Thyroid gland (tissue), 4 donors: ENCODE data around the gene NOTCH3. TPM values are rescaled to one million over a fixed set of nuclear protein-coding genes. Genes with fewer than 3 reads are reported as not detected.

Experiments used
- DNase-seq, 2 donors: peaks; one replicate each; pipeline ENCODE4 v3.0.0-alpha.2; 2019
- H3K27ac ChIP-seq, 3 donors: fragments of 200-600 bp; sonication (generic); 1 replicate in 2 of 3; 2 replicates in 1 of 3; pipeline ENCODE4 v1.5.1; 2016 to 2019; ENCODE audit warnings: mild to moderate bottlenecking in 1 of 3, moderate library complexity in 1 of 3
- H3K27me3 ChIP-seq: fragments of 200-600 bp; sonication (generic); one replicate; pipeline ENCODE4 v1.5.1; 2019
- H3K36me3 ChIP-seq, 2 donors: fragments of 200-600 bp; sonication (generic); one replicate each; pipeline ENCODE4 v1.5.1; 2016 to 2019
- H3K4me1 ChIP-seq, 2 donors: fragments of 200-600 bp; sonication (generic); one replicate each; pipeline ENCODE4 v1.5.1; 2017 to 2019
- H3K4me3 ChIP-seq, 3 donors: fragments of 200-600 bp; sonication (generic); replicated peaks in 1 of 3; 1 replicate in 2 of 3; 2 replicates in 1 of 3; pipeline ENCODE4 v1.5.1; 2016; ENCODE audit warnings: mild to moderate bottlenecking in 1 of 3
- H3K9me3 ChIP-seq: fragments of 200-600 bp; sonication (generic); one replicate; pipeline ENCODE4 v1.5.1; 2017
- POLR2A ChIP-seq, 2 donors: fragments of 450-650 bp; IDR thresholded peaks; one replicate each; pipeline ENCODE4 v1.6.1; 2017; ENCODE audit warnings: antibody characterized with exemption in 2 of 2, mild to moderate bottlenecking in 2 of 2, moderate library complexity in 1 of 2
- WGBS, 2 donors: methylation state at CpG; one replicate each; pipeline ENCODE4 v1.1.5; 2017; 5-methylcytosine and 5-hydroxymethylcytosine counted together
- intact Hi-C: fragments of 100-400 bp; cut with DNase I; formaldehyde crosslinking; loops from one replicate; pipeline ENCODE4 v1.15.1; 2023
- total RNA-seq, 4 donors: library from RNA; depleted of rRNA; stranded (reverse); fragments of >200 nt; gene quantifications; one replicate each; pipeline ENCODE4 v1.2.3, GENCODE V29; 2016
- TF ChIP-seq, protein P1 (sequence below), 6 experiments: fragments of 200-600 bp in 3 of 6; fragments of 450-650 bp in 3 of 6; sonication (generic) in 3 of 6; IDR thresholded peaks; one replicate each; pipeline ENCODE4 v1.5.1; 2016 to 2019; ENCODE audit warnings: antibody characterized with exemption in 6 of 6, mild to moderate bottlenecking in 2 of 6, inconsistent platforms in 1 of 6, moderate library complexity in 1 of 6

The NOTCH3 gene
- total RNA-seq, 4 donors from 2014 or later: 10.9 to 53.9 (median 20.0) TPM

DNA sequence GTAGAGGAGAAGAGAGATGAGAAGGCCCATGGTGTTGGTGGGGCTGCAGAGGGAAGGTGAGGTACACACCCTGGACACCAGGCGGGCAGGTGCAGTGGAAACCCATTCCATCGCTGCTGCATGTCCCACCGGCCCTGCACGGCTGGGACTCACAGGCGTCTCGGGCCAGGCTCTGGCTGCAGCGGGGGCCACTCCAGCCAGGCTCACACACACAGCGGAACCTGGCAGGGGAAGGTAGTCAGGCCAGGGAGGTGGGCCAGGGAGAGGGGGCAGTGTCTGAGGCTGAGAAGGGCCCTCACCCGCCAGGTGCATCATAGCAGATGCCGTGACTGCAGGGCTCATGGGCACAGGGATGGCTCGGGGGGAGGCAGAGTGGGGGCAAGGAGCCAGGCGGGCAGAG is 15.6 kb downstream of the NOTCH3 start:
- WGBS, 2 donors: 86 to 90% methylated on average over 12 of the region's 12 CpGs

DNA sequence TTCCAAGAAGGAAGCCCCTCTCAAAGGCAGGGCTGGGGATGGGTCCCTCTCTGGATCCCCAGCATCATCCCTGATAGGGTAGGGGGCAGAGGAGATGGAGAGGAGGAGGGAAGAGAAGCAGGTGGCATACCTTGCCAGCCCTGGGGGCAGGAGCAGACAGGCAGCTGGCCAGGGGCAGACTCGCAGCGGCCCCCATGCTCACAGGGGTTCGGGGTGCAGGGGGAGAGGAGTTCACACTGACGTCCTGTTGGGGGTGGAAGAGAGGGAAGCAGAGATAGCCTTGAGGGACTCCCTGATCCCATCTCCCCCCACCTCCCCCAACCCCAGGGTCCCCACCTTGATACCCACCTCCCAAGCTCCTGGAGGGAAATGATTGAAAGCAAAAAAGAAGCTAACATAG is 16.0 kb downstream of the NOTCH3 start:
- WGBS, 2 donors: 83 to 86% methylated on average over 4 of the region's 4 CpGs
- Histone ChIP-seq H3K4me1 (no peaks in the 10 kb centered on the region), H3K4me3 (no peak overlapping the region), H3K9me3 (no peaks in the 10 kb centered on the region), H3K27ac (no peak overlapping the region), H3K36me3 (peaks cover 0 to 3% of the 10 kb centered on the region in 2 donors), H3K27me3 (no peaks in the 10 kb centered on the region)
- DNase-seq: no peak
- TF ChIP-seq, protein P1, sequence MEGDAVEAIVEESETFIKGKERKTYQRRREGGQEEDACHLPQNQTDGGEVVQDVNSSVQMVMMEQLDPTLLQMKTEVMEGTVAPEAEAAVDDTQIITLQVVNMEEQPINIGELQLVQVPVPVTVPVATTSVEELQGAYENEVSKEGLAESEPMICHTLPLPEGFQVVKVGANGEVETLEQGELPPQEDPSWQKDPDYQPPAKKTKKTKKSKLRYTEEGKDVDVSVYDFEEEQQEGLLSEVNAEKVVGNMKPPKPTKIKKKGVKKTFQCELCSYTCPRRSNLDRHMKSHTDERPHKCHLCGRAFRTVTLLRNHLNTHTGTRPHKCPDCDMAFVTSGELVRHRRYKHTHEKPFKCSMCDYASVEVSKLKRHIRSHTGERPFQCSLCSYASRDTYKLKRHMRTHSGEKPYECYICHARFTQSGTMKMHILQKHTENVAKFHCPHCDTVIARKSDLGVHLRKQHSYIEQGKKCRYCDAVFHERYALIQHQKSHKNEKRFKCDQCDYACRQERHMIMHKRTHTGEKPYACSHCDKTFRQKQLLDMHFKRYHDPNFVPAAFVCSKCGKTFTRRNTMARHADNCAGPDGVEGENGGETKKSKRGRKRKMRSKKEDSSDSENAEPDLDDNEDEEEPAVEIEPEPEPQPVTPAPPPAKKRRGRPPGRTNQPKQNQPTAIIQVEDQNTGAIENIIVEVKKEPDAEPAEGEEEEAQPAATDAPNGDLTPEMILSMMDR (IDR thresholded peaks at IDR 0.05): no peak
- no peak for TF ChIP-seq POLR2A (IDR thresholded peaks at IDR 0.05)
- intact Hi-C loops: no loop called here

More for the DNA sequence above, 15.6 kb downstream of the NOTCH3 start:
- Histone ChIP-seq H3K27ac (no peak overlapping the region), H3K9me3 (no peaks in the 10 kb centered on the region), H3K27me3 (no peaks in the 10 kb centered on the region), H3K36me3 (peaks cover 0 to 3% of the 10 kb centered on the region in 2 donors), H3K4me1 (no peaks in the 10 kb centered on the region), H3K4me3 (no peak overlapping the region)
- TF ChIP-seq, protein P1 (IDR thresholded peaks at IDR 0.05): no peak
- no peak for TF ChIP-seq POLR2A (IDR thresholded peaks at IDR 0.05)
- intact Hi-C loops: no loop called here
- no peak for DNase-seq

DNA sequence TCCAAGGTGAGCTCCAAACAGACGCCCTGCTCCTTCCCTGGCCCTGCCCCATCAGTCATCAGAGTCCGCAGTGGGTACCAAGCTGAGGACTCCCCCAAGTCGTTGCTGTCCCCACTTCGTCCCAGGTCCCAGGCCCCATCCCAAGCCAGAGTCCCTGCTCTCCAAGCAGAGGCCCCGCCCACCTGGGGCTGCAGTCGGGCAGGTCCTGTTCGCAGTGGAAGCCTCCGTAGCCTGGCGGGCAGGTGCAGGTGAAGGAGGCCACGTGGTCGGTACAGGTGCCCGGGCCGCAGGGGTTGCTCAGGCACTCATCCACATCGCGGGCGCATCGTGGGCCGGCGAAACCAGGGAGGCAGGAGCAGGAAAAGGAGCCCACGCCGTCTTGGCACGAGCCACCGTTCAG is 19.4 kb downstream of the NOTCH3 start:
- intact Hi-C loops: no loop called here
- H3K27me3 ChIP-seq: no peaks in the 10 kb centered on the region
- DNase-seq: no peak
- WGBS, 2 donors: 81 to 83% methylated on average over 12 to 23 of the region's 23 CpGs
- H3K36me3 ChIP-seq: no peaks in the 10 kb centered on the region
- H3K4me3 ChIP-seq: no peak overlapping the region
- H3K9me3 ChIP-seq: no peaks in the 10 kb centered on the region
- no peak overlapping the region for H3K27ac ChIP-seq
- peaks cover 3 to 6% of the 10 kb centered on the region in 2 donors for H3K4me1 ChIP-seq
- TF ChIP-seq, protein P1 (IDR thresholded peaks at IDR 0.05): no peak
- TF ChIP-seq POLR2A (IDR thresholded peaks at IDR 0.05): no peak

DNA sequence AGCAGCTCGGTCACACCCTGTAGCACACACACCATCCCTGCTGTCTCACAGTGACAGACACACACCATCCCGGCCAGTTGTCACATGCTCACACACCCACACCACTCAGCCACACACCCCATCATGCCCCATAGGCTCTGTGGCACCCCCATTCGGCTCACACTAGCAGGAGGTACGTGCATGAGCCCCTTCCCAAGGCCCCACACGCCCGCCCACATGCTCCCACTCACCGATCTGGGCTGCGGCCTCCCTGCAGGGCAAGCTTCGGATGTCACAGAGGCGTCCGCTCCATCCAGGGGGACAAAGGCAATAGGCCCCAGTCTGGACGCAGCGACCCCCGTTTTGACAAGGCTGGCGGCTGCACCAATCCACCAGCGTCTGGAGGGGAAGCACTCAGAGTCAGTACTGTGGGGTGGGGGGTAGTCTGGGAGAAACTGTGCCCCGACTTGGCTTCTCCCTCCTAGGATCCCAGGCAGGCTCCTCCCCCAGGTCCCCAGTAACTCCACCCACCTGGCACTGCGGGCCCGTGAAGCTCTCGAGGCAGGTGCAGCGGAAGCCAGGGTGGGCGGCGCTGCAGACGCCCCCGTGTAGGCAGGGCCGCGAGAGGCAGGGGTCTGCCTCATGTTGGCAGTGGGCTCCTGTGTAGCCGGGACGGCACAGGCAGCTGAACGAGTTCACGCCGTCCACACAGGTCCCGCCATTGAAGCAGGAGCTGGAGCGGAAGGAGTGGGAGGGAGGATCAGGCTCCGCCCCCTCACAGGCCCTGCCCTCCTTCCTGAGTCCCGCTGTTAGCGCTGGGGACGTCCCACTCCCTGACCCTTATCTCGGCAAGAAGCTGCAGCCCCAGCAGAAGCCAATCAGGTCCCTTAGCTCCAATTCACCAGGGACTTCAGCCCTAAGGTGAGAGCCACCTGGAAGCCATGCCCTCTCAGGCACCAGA is 20.1 kb downstream of the NOTCH3 start:
- H3K27me3 ChIP-seq: no peaks in the 10 kb centered on the region
- H3K36me3 ChIP-seq: no peaks in the 10 kb centered on the region
- H3K4me3 ChIP-seq: no peak overlapping the region
- peak in 1 of 2 donors; percentile 18 for DNase-seq
- 86% methylated on average over 30 to 38 of the region's 39 CpGs for whole genome bisulfite sequencing, 2 donors
- intact Hi-C loops: no loop called here
- no peaks in the 10 kb centered on the region for H3K9me3 ChIP-seq
- TF ChIP-seq, protein P1 (IDR thresholded peaks at IDR 0.05): no peak
- no peak overlapping the region for H3K27ac ChIP-seq
- H3K4me1 ChIP-seq: peaks cover 3 to 6% of the 10 kb centered on the region in 2 donors
